SK-N-SH (cell line): Measurements from ENCODE around the gene MDM1. TPM values are rescaled to one million over a fixed set of nuclear protein-coding genes. Genes with fewer than 3 reads are reported as not detected.

Source experiments
- CTCF ChIA-PET: fragments of 300-600, 350-600 bp; formaldehyde crosslinking; extraction: SDS; loops from one replicate; lab custom pipeline; 2021; lab: Yijun Ruan, JAX
- POLR2A ChIA-PET: fragments of 350-600 bp; sonication (Branson Sonifier 250); formaldehyde crosslinking; extraction: SDS; loops from one replicate; lab custom pipeline; 2020; ENCODE audit warnings: antibody characterized with exemption, inconsistent platforms; lab: Yijun Ruan, JAX
- DNase-seq: peaks from one replicate; pipeline ENCODE4 v3.0.0; 2012
- H2AFZ ChIP-seq: fragments of 200-600 bp; sonication (generic); 2 replicates; pipeline ENCODE4 v1.8.1; 2016; ENCODE audit warnings: antibody characterized with exemption, mild to moderate bottlenecking, low read depth
- H3F3A ChIP-seq: fragments of 200-600 bp; sonication (generic); replicated peaks from 2 replicates; pipeline ENCODE3; 2016; ENCODE audit warnings: antibody characterized with exemption, mild to moderate bottlenecking; ENCODE audit not compliant: insufficient read depth
- H3K27ac ChIP-seq, 2 experiments: fragments of 200-500 bp in 1 of 2; fragments of 200-600 bp in 1 of 2; sonication (Bioruptor generic) in 1 of 2; sonication (generic), shearing (Covaris generic) in 1 of 2; 2 replicates each; pipeline versions ENCODE4 v1.5.1 to v1.6.1; 2014 to 2016; ENCODE audit warnings: low read depth in 2 of 2, inconsistent platforms in 1 of 2, low read length in 1 of 2, mild to moderate bottlenecking in 1 of 2, mixed read lengths in 1 of 2
- H3K27me3 ChIP-seq: fragments of 200-600 bp; sonication (generic), shearing (Covaris generic); 2 replicates; pipeline ENCODE4 v1.6.1; 2016; ENCODE audit warnings: mixed run types; ENCODE audit not compliant: insufficient read depth
- H3K36me3 ChIP-seq, 2 experiments: fragments of 200-500 bp in 1 of 2; fragments of 200-600 bp in 1 of 2; sonication (Bioruptor generic) in 1 of 2; sonication (generic) in 1 of 2; replicated peaks in 1 of 2; 2 replicates each; pipeline versions ENCODE3 to v1.5.1; 2014 to 2016; ENCODE audit warnings: low read length in 1 of 2, mild to moderate bottlenecking in 1 of 2; ENCODE audit not compliant: insufficient read depth in 2 of 2, control insufficient read depth in 1 of 2
- H3K4me1 ChIP-seq, 2 experiments: fragments of 200-500 bp in 1 of 2; fragments of 200-600 bp in 1 of 2; sonication (Bioruptor generic) in 1 of 2; sonication (generic), shearing (Covaris generic) in 1 of 2; 2 replicates each; pipeline versions ENCODE4 v1.5.1 to v1.6.1; 2014 to 2016; ENCODE audit warnings: low read depth in 1 of 2, low read length in 1 of 2, mixed run types in 1 of 2; ENCODE audit not compliant: insufficient read depth in 2 of 2, control insufficient read depth in 1 of 2
- H3K4me2 ChIP-seq: fragments of 200-600 bp; sonication (generic), shearing (Covaris generic); 2 replicates; pipeline ENCODE4 v1.6.1; 2017; ENCODE audit warnings: mixed run types
- H3K4me3 ChIP-seq, 2 experiments: fragments of 200-500 bp in 1 of 2; fragments of 200-600 bp in 1 of 2; sonication (Bioruptor generic) in 1 of 2; sonication (generic), shearing (Covaris generic) in 1 of 2; 2 replicates each; pipeline versions ENCODE4 v1.5.1 to v1.8.1; 2014 to 2016; ENCODE audit warnings: low read depth in 2 of 2, inconsistent platforms in 1 of 2, low read length in 1 of 2, mild to moderate bottlenecking in 1 of 2, mixed read lengths in 1 of 2, moderate library complexity in 1 of 2
- H3K79me2 ChIP-seq: fragments of 200-600 bp; sonication (generic); 2 replicates; pipeline ENCODE4 v1.8.1; 2017; ENCODE audit warnings: mild to moderate bottlenecking; ENCODE audit not compliant: insufficient read depth
- H3K9ac ChIP-seq: fragments of 200-600 bp; sonication (generic); 2 replicates; pipeline ENCODE4 v1.6.1; 2017; ENCODE audit warnings: mixed run types
- H3K9me2 ChIP-seq: fragments of 200-600 bp; sonication (generic); 2 replicates; pipeline ENCODE4 v1.6.1; 2017; ENCODE audit warnings: mixed run types
- H3K9me3 ChIP-seq: fragments of 200-600 bp; sonication (generic); 2 replicates; pipeline ENCODE4 v1.6.1; 2017; ENCODE audit warnings: mixed run types, mild to moderate bottlenecking, moderate library complexity
- H4K20me1 ChIP-seq: fragments of 200-600 bp; sonication (generic); 2 replicates; pipeline ENCODE4 v1.6.1; 2017; ENCODE audit warnings: mild to moderate bottlenecking, mixed run types; ENCODE audit not compliant: insufficient read depth
- CHD2 ChIP-seq: fragments of 150-350 bp; IDR thresholded peaks from 2 replicates; pipeline ENCODE4 v1.6.1; 2018; ENCODE audit warnings: low read length; ENCODE audit not compliant: partially characterized antibody
- FOXJ3 ChIP-seq: sonication (generic); formaldehyde crosslinking; IDR thresholded peaks from 2 replicates; pipeline ENCODE4 v1.5.1; 2020; ENCODE audit warnings: mild to moderate bottlenecking, missing genetic modification reagents
- FOXM1 ChIP-seq: IDR thresholded peaks from 2 replicates; pipeline ENCODE4 v1.4.0; 2012; ENCODE audit warnings: low read depth, mild to moderate bottlenecking
- JUND ChIP-seq: IDR thresholded peaks from 2 replicates; pipeline ENCODE4 v1.4.0; 2012
- MAX ChIP-seq: IDR thresholded peaks from 2 replicates; pipeline ENCODE4 v1.4.0; 2012; ENCODE audit warnings: low read depth
- MXI1 ChIP-seq: IDR thresholded peaks from 2 replicates; pipeline ENCODE4 v1.6.1; 2012; ENCODE audit warnings: mild to moderate bottlenecking, low read depth, low read length, improper control_type of control experiment
- NFIC ChIP-seq: IDR thresholded peaks from 2 replicates; pipeline ENCODE4 v1.4.0; 2012; ENCODE audit warnings: borderline replicate concordance
- RCOR1 ChIP-seq: fragments of 150-350 bp; IDR thresholded peaks from 2 replicates; pipeline ENCODE4 v1.6.1; 2017; ENCODE audit warnings: antibody characterized with exemption, low read length
- TCF12 ChIP-seq: IDR thresholded peaks from 2 replicates; pipeline ENCODE4 v1.4.0; 2012
- TEAD4 ChIP-seq: IDR thresholded peaks from 2 replicates; pipeline ENCODE4 v1.4.0; 2012; ENCODE audit warnings: mild to moderate bottlenecking, borderline replicate concordance; ENCODE audit not compliant: insufficient read depth
- YY1 ChIP-seq: IDR thresholded peaks from 2 replicates; pipeline ENCODE4 v1.4.0; 2012; ENCODE audit warnings: low read depth, mild to moderate bottlenecking
- WGBS: methylation state at CpG from one replicate; pipeline ENCODE4 v1.1.6; 2017; ENCODE audit warnings: low lambda C conversion rate; 5-methylcytosine and 5-hydroxymethylcytosine counted together
- polyA plus RNA-seq, 3 experiments: library from polyadenylated mRNA; depleted of rRNA; stranded (reverse); fragments of >200 nt; gene quantifications; 2 replicates each; pipeline ENCODE4 v1.2.3, GENCODE V29; 2012
- TF ChIP-seq, protein P1 (sequence below): fragments of 150-350 bp; IDR thresholded peaks from 2 replicates; pipeline ENCODE4 v1.6.1; 2016; ENCODE audit warnings: mild to moderate bottlenecking, low read depth, low read length
- TF ChIP-seq, protein P2 (sequence below): IDR thresholded peaks from 2 replicates; pipeline ENCODE4 v1.4.0; 2012; ENCODE audit warnings: low read depth, borderline replicate concordance
- TF ChIP-seq, protein P3 (sequence below): fragments of 200-600 bp; sonication (generic); IDR thresholded peaks from 2 replicates; pipeline ENCODE4 v1.6.1; 2017; ENCODE audit warnings: antibody characterized with exemption, mild to moderate bottlenecking, moderate library complexity
- TF ChIP-seq, protein P4 (sequence below): IDR thresholded peaks from 2 replicates; pipeline ENCODE4 v1.4.0; 2012; ENCODE audit warnings: low read depth, borderline replicate concordance

MDM1 gene
- polyA plus RNA-seq, 1 of the 3 experiments (the other 2 are of a cell fraction): 7.4 TPM

GRCh38 chr12:68253504-68253903 is 78.7 kb downstream of the MDM1 start, which contains the start of gene IL22 (continued):
- TF ChIP-seq, protein P1, sequence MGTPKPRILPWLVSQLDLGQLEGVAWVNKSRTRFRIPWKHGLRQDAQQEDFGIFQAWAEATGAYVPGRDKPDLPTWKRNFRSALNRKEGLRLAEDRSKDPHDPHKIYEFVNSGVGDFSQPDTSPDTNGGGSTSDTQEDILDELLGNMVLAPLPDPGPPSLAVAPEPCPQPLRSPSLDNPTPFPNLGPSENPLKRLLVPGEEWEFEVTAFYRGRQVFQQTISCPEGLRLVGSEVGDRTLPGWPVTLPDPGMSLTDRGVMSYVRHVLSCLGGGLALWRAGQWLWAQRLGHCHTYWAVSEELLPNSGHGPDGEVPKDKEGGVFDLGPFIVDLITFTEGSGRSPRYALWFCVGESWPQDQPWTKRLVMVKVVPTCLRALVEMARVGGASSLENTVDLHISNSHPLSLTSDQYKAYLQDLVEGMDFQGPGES: no peak
- TF ChIP-seq FOXJ3 (CRISPR knock-in tag) (no peak), TCF12 (no peak)

- Histone ChIP-seq H3K4me2 (no peak overlapping the region), H3K9me3 (no peaks in the 10 kb centered on the region), H3K4me3 (no peak overlapping the region), H3K79me2 (no peaks in the 10 kb centered on the region), H3K27ac (no peak overlapping the region), H3K27me3 (no peaks in the 10 kb centered on the region), H3K36me3 (no peaks in the 10 kb centered on the region), H3K4me1 (no peaks in the 10 kb centered on the region), H3K9me2 (no peaks in the 10 kb centered on the region), H2AFZ (no peak overlapping the region), H4K20me1 (no peaks in the 10 kb centered on the region), H3K9ac (no peak overlapping the region), H3F3A (no peaks in the 10 kb centered on the region)
- WGBS: 83% methylated on average over 5 of the region's 5 CpGs
- TF ChIP-seq MXI1 (no peak), NFIC (no peak), JUND (no peak), FOXM1 (no peak), TEAD4 (no peak), MAX (no peak), RCOR1 (no peak), CHD2 (no peak), YY1 (no peak)
- TF ChIP-seq, protein P2, sequence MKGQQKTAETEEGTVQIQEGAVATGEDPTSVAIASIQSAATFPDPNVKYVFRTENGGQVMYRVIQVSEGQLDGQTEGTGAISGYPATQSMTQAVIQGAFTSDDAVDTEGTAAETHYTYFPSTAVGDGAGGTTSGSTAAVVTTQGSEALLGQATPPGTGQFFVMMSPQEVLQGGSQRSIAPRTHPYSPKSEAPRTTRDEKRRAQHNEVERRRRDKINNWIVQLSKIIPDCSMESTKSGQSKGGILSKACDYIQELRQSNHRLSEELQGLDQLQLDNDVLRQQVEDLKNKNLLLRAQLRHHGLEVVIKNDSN: no peak
- TF ChIP-seq, protein P3, sequence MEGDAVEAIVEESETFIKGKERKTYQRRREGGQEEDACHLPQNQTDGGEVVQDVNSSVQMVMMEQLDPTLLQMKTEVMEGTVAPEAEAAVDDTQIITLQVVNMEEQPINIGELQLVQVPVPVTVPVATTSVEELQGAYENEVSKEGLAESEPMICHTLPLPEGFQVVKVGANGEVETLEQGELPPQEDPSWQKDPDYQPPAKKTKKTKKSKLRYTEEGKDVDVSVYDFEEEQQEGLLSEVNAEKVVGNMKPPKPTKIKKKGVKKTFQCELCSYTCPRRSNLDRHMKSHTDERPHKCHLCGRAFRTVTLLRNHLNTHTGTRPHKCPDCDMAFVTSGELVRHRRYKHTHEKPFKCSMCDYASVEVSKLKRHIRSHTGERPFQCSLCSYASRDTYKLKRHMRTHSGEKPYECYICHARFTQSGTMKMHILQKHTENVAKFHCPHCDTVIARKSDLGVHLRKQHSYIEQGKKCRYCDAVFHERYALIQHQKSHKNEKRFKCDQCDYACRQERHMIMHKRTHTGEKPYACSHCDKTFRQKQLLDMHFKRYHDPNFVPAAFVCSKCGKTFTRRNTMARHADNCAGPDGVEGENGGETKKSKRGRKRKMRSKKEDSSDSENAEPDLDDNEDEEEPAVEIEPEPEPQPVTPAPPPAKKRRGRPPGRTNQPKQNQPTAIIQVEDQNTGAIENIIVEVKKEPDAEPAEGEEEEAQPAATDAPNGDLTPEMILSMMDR: no peak
- TF ChIP-seq, protein P4, sequence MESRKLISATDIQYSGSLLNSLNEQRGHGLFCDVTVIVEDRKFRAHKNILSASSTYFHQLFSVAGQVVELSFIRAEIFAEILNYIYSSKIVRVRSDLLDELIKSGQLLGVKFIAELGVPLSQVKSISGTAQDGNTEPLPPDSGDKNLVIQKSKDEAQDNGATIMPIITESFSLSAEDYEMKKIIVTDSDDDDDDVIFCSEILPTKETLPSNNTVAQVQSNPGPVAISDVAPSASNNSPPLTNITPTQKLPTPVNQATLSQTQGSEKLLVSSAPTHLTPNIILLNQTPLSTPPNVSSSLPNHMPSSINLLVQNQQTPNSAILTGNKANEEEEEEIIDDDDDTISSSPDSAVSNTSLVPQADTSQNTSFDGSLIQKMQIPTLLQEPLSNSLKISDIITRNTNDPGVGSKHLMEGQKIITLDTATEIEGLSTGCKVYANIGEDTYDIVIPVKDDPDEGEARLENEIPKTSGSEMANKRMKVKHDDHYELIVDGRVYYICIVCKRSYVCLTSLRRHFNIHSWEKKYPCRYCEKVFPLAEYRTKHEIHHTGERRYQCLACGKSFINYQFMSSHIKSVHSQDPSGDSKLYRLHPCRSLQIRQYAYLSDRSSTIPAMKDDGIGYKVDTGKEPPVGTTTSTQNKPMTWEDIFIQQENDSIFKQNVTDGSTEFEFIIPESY: no peak
- ChIA-PET CTCF (interaction anchor here (0.9 kb wide), 1 partner anchor 29 kb away, joined by 3 read pairs; no protein-coding TSS in a partner anchor), POLR2A (no interaction called here)
- DNase-seq: no peak
These were observed 80.1 kb downstream of the MDM1 start for GRCh38 chr12:68252077-68252476.
